Spleen (tissue), 7 donors: ENCODE measurements around the gene PCDHGC3.

Source experiments
- CTCF ChIP-seq, 11 experiments: fragments of 200-600 bp in 7 of 11; fragments of 450-650 bp in 4 of 11; sonication (generic) in 4 of 11; IDR thresholded peaks in 8 of 11; conservative IDR thresholded peaks in 3 of 11; 1 replicate in 7 of 11; 2 replicates in 4 of 11; pipeline versions ENCODE4 v1.4.0 to v1.8.0; 2016 to 2021; ENCODE audit warnings: antibody characterized with exemption in 11 of 11, inconsistent platforms in 4 of 11, mild to moderate bottlenecking in 1 of 11
- POLR2A ChIP-seq, 3 donors: fragments of 450-650 bp; IDR thresholded peaks; one replicate each; pipeline ENCODE4 v1.5.1; 2017; ENCODE audit warnings: antibody characterized with exemption in 3 of 3, mild to moderate bottlenecking in 1 of 3
- donor health status: DM: no; HTN: no; CAD: no; lungs with moderate emphysema.
- donor health status: DM: no; HTN: no; CAD: no.
- donor health status: DM: no; HTN: no; CAD: no.

- TF ChIP-seq CTCF (IDR thresholded peaks at IDR 0.05 in 8 of 11, conservative IDR thresholded peaks at IDR 0.05 in 3 of 11) (no peak), POLR2A (IDR thresholded peaks at IDR 0.05) (no peak)
These were observed 19.1 kb downstream of the PCDHGC3 start for GRCh38 chr5:141494761-141495452.
